Uterus (tissue), 2 donors: Measurements from ENCODE around the gene DDX19B.

Source experiments
- POLR2A ChIP-seq, 2 donors: fragments of 450-650 bp; IDR thresholded peaks; one replicate each; pipeline ENCODE4 v1.6.1; 2016; ENCODE audit warnings: antibody characterized with exemption in 2 of 2, mild to moderate bottlenecking in 1 of 2, moderate library complexity in 1 of 2
- TF ChIP-seq, protein P1 (sequence below), 4 experiments: fragments of 200-600 bp in 2 of 4; fragments of 450-650 bp in 2 of 4; sonication (generic) in 2 of 4; IDR thresholded peaks; one replicate each; pipeline ENCODE4 v1.5.1; 2016 to 2019; ENCODE audit warnings: antibody characterized with exemption in 4 of 4, mild to moderate bottlenecking in 2 of 4, moderate library complexity in 1 of 4

DNA sequence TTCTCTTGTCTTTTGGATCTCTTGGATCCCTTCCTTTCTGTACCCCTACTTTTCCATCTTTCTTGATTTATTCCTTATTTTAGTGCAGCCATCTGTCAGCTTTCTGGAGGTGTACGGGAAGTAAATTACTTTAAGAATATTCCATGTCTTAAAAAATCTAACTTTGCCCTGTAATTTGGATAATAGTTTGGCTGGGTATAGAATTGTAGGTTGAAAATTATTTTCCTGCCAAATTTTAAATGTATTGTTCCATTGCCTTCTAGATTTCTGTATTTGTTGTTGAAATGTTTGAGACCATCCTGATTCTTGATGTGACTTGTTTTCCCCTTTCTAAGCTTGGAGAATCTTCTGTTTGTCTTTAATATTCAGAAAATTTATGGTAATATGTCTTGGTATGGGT lies 2.1 kb downstream of the DDX19B start:
- TF ChIP-seq, protein P1, sequence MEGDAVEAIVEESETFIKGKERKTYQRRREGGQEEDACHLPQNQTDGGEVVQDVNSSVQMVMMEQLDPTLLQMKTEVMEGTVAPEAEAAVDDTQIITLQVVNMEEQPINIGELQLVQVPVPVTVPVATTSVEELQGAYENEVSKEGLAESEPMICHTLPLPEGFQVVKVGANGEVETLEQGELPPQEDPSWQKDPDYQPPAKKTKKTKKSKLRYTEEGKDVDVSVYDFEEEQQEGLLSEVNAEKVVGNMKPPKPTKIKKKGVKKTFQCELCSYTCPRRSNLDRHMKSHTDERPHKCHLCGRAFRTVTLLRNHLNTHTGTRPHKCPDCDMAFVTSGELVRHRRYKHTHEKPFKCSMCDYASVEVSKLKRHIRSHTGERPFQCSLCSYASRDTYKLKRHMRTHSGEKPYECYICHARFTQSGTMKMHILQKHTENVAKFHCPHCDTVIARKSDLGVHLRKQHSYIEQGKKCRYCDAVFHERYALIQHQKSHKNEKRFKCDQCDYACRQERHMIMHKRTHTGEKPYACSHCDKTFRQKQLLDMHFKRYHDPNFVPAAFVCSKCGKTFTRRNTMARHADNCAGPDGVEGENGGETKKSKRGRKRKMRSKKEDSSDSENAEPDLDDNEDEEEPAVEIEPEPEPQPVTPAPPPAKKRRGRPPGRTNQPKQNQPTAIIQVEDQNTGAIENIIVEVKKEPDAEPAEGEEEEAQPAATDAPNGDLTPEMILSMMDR (IDR thresholded peaks at IDR 0.05), result no peak
- no peak for TF ChIP-seq POLR2A (IDR thresholded peaks at IDR 0.05)
